AG09309 (cell line): Measurements from ENCODE around the gene BAG1.
A peak's percentile ranks its signal among the peaks of the same experiment; 100 is the strongest.

ENCODE experiments used
- DNase-seq: peaks from one replicate; pipeline ENCODE4 v3.0.0-alpha.2; 2010; ENCODE audit warnings: low read depth
- H3K4me3 ChIP-seq: 2 replicates; pipeline ENCODE4 v1.5.1; 2011; ENCODE audit warnings: mild to moderate bottlenecking, low read depth, low read length, moderate library complexity; ENCODE audit not compliant: control insufficient read depth
- CTCF ChIP-seq: IDR thresholded peaks from 2 replicates; pipeline ENCODE4 v1.5.1; 2011; ENCODE audit warnings: mild to moderate bottlenecking, low read depth, low read length, inconsistent platforms; ENCODE audit not compliant: insufficient read depth, control insufficient read depth; ENCODE audit errors: missing control alignments

The BAG1 gene

GRCh38 chr9:33257276-33257675 lies 7.2 kb downstream of the BAG1 start:
- no peak overlapping the region for H3K4me3 ChIP-seq
- DNase-seq: no peak
- no peak for TF ChIP-seq CTCF

GRCh38 chr9:33256236-33256635 lies 8.3 kb downstream of the BAG1 start:
- no peak for DNase-seq
- TF ChIP-seq CTCF: no peak
- no peak overlapping the region for H3K4me3 ChIP-seq

GRCh38 chr9:33255471-33255870 lies 9.0 kb downstream of the BAG1 start:
- no peak overlapping the region for H3K4me3 ChIP-seq
- no peak for TF ChIP-seq CTCF
- no peak for DNase-seq

- no peak for DNase-seq
- H3K4me3 ChIP-seq: no peak overlapping the region
- no peak for TF ChIP-seq CTCF
These were observed 9.5 kb downstream of the BAG1 start for GRCh38 chr9:33255014-33255413.

GRCh38 chr9:33254211-33254610 lies 10.3 kb downstream of the BAG1 start:
- no peak overlapping the region for H3K4me3 ChIP-seq
- no peak for TF ChIP-seq CTCF
- DNase-seq: no peak

GRCh38 chr9:33250458-33250995 lies 14.0 kb downstream of the BAG1 start:
- no peak for TF ChIP-seq CTCF
- DNase-seq: peak; percentile 47

GRCh38 chr9:33249983-33250382 lies 14.5 kb downstream of the BAG1 start:
- no peak for DNase-seq
- no peak overlapping the region for H3K4me3 ChIP-seq
- TF ChIP-seq CTCF: no peak

More at GRCh38 chr9:33250458-33250995, 14.0 kb downstream of the BAG1 start:
- H3K4me3 ChIP-seq: no peak overlapping the region
